ENCODE data around the gene PDE4D.
"Not testable (repeated sequence)": the region's sequence is repeated elsewhere in the genome, so short reads cannot be mapped to it uniquely, and the experiment has no call there.

The PDE4D gene

GRCh38 chr5:59767211-59767605 is 126.3 kb downstream of the PDE4D start:
- TF ChIP-seq, protein P1, sequence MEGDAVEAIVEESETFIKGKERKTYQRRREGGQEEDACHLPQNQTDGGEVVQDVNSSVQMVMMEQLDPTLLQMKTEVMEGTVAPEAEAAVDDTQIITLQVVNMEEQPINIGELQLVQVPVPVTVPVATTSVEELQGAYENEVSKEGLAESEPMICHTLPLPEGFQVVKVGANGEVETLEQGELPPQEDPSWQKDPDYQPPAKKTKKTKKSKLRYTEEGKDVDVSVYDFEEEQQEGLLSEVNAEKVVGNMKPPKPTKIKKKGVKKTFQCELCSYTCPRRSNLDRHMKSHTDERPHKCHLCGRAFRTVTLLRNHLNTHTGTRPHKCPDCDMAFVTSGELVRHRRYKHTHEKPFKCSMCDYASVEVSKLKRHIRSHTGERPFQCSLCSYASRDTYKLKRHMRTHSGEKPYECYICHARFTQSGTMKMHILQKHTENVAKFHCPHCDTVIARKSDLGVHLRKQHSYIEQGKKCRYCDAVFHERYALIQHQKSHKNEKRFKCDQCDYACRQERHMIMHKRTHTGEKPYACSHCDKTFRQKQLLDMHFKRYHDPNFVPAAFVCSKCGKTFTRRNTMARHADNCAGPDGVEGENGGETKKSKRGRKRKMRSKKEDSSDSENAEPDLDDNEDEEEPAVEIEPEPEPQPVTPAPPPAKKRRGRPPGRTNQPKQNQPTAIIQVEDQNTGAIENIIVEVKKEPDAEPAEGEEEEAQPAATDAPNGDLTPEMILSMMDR (conservative IDR thresholded peaks at IDR 0.05; ENCODE audit: low read depth, low read length): no peak
- H3K4me3 ChIP-seq (ENCODE audit: low read depth, low read length): peak overlapping the region; percentile 77
- peak; percentile 44 for DNase-seq (ENCODE audit: low read depth)

DNA sequence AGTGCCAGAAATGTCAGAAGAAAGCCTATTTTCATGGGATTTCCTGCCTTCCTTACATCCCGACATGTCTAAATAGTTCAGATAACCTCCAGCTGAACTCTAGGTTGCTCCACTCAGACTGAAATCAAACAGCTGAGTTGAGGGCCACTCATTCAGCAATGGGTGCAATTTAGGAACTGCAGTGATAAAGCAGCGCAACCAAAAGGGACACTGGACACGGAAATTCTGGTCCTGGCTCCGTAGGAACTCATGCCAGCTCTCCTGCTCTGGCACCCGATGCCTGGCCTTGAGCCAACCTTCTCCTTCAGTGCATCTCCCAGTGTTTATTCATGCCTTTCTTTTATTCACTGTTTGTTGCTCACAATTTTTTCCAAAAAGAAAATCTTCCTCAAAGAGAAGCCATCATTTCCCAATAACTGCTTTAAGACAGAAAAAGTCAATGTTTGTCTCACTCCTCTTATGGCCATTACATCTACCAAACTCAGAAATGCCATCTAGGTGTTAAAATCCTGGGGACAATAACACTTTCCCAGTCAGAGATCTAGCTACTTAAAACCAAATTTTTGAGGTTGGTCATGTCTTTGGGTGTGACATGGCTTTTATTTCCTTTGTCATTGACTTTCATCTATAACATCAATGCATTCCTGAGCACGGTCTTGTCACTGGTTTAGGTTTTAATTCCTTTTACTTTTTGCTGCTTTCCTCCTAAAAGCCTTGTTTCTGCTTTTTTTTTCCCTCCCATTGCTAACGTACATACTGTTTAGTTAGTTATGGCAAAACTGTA is 126.9 kb downstream of the PDE4D start:
- H3K4me3 ChIP-seq (ENCODE audit: low read depth, low read length): peak overlapping the region; percentile 77
- TF ChIP-seq, protein P1 (conservative IDR thresholded peaks at IDR 0.05; ENCODE audit: low read depth, low read length): no peak
- peak; percentile 52 for DNase-seq (ENCODE audit: low read depth)

DNA sequence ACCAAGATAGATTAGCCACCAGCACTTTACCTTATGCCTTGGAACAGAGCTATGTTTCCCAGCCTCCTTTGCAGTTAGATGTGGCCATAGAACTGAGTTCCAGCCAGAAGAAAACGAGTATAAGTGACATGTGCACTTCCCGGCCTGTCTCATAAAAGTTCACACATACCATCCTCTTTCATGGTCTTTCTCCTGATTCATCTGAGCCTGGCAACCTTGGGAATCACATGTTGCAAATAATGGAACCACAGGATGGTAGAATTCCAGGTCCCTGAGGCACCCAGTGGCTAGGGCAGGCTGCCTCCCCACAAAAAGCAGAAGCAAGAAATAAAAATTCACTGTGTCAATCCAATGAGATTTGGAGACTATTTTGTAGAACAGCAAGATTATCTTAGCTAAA is 128.1 kb downstream of the PDE4D start:
- no peak overlapping the region for H3K4me3 ChIP-seq (ENCODE audit: low read depth, low read length)
- DNase-seq (ENCODE audit: low read depth): no peak
- TF ChIP-seq, protein P1 (conservative IDR thresholded peaks at IDR 0.05; ENCODE audit: low read depth, low read length): no peak

- TF ChIP-seq, protein P1 (conservative IDR thresholded peaks at IDR 0.05; ENCODE audit: low read depth, low read length): no peak
- H3K4me3 ChIP-seq (ENCODE audit: low read depth, low read length): no peak overlapping the region
- DNase-seq (ENCODE audit: low read depth): no peak
These were observed 129.2 kb downstream of the PDE4D start for GRCh38 chr5:59764361-59764760.

DNA sequence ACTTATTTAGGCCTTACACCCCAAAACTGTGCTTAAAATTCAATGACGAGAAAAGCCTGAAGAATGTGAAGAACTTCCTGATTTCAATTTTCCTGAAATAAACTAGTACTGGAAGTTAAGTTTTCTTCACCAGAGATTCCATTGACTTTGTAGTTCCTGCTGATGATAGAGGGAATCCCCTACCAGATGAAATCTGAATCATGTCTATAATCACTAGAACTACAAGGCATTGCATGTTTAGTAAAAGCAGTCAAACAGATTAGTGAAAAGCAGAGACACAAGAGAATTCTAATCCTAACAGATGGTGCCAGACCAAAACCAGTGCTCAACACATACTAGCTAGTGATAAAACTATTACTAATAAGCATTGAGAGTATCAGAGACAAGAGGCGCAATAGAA is 130.0 kb downstream of the PDE4D start:
- peak; percentile 66 for DNase-seq (ENCODE audit: low read depth)
- no peak overlapping the region for H3K4me3 ChIP-seq (ENCODE audit: low read depth, low read length)
- TF ChIP-seq, protein P1 (conservative IDR thresholded peaks at IDR 0.05; ENCODE audit: low read depth, low read length): no peak

GRCh38 chr5:59762232-59762631 is 131.3 kb downstream of the PDE4D start:
- not testable (repeated sequence) for DNase-seq (ENCODE audit: low read depth); H3K4me3 ChIP-seq (ENCODE audit: low read depth, low read length)

- H3K4me3 ChIP-seq (ENCODE audit: low read depth, low read length): no peak overlapping the region
- TF ChIP-seq, protein P1 (conservative IDR thresholded peaks at IDR 0.05; ENCODE audit: low read depth, low read length): no peak
- DNase-seq (ENCODE audit: low read depth): peak; percentile 86
These were observed 132.7 kb downstream of the PDE4D start for GRCh38 chr5:59760785-59761348.
